Astrocyte (in vitro differentiated cells and primary cell): ENCODE results near the gene CCDC92B. TPM values are rescaled to one million over a fixed set of nuclear protein-coding genes. Genes with fewer than 3 reads are reported as not detected.

Experiments used
- DNase-seq: peaks from one replicate; pipeline ENCODE4 v3.0.0-alpha.2; 2010; ENCODE audit warnings: low read depth
- FAIRE-seq: peaks from 2 replicates; lab custom pipeline; 2011; peaks lifted over from hg19 to GRCh38; lab: Jason Lieb, UNC
- H2AFZ ChIP-seq: 2 replicates; pipeline ENCODE4 v1.6.0; 2012; ENCODE audit warnings: low read depth, low read length, inconsistent platforms
- H3K27ac ChIP-seq: 2 replicates; pipeline ENCODE4 v1.5.1; 2011; ENCODE audit warnings: low read depth, low read length, inconsistent platforms
- H3K27me3 ChIP-seq: 2 replicates; pipeline ENCODE4 v1.6.0; 2011; ENCODE audit warnings: low read length, inconsistent platforms; ENCODE audit not compliant: insufficient read depth
- H3K36me3 ChIP-seq: 2 replicates; pipeline ENCODE4 v1.5.1; 2011; ENCODE audit warnings: low read length, inconsistent platforms; ENCODE audit not compliant: insufficient read depth
- H3K4me1 ChIP-seq: 2 replicates; pipeline ENCODE4 v1.5.1; 2011; ENCODE audit warnings: low read length, inconsistent platforms; ENCODE audit not compliant: insufficient read depth
- H3K4me2 ChIP-seq: 2 replicates; pipeline ENCODE4 v1.6.0; 2012; ENCODE audit warnings: low read length, inconsistent platforms
- H3K4me3 ChIP-seq: 2 replicates; pipeline ENCODE4 v1.5.1; 2011; ENCODE audit warnings: low read depth, mild to moderate bottlenecking, low read length, inconsistent platforms; ENCODE audit not compliant: insufficient read depth
- H3K79me2 ChIP-seq: 2 replicates; pipeline ENCODE4 v1.6.0; 2012; ENCODE audit warnings: mild to moderate bottlenecking, low read length, inconsistent platforms; ENCODE audit not compliant: insufficient read depth
- H3K9ac ChIP-seq: 2 replicates; pipeline ENCODE4 v1.6.0; 2012; ENCODE audit warnings: mild to moderate bottlenecking, low read length, inconsistent platforms
- H3K9me3 ChIP-seq: 2 replicates; pipeline ENCODE4 v1.5.1; 2012; ENCODE audit warnings: low read depth, mild to moderate bottlenecking, low read length, inconsistent platforms; ENCODE audit not compliant: insufficient read depth
- H4K20me1 ChIP-seq: 2 replicates; pipeline ENCODE4 v1.6.0; 2012; ENCODE audit warnings: low read length, inconsistent platforms; ENCODE audit not compliant: insufficient read depth
- H3K27ac Mint-ChIP-seq: one replicate; pipeline ENCODE4 v1.8.0; 2021; ENCODE audit warnings: mild to moderate bottlenecking, mixed read lengths; ENCODE audit not compliant: unreplicated experiment
- H3K27me3 Mint-ChIP-seq: one replicate; pipeline ENCODE4 v1.8.0; 2021; ENCODE audit warnings: low read depth, mixed read lengths; ENCODE audit not compliant: unreplicated experiment
- H3K36me3 Mint-ChIP-seq: one replicate; pipeline ENCODE4 v1.8.0; 2021; ENCODE audit warnings: low read depth, mixed read lengths; ENCODE audit not compliant: unreplicated experiment
- H3K4me1 Mint-ChIP-seq: one replicate; pipeline ENCODE4 v1.8.0; 2021; ENCODE audit warnings: low read depth, mixed read lengths; ENCODE audit not compliant: unreplicated experiment
- H3K4me3 Mint-ChIP-seq: one replicate; pipeline ENCODE4 v1.8.0; 2021; ENCODE audit warnings: mild to moderate bottlenecking, moderate library complexity, mixed read lengths; ENCODE audit not compliant: unreplicated experiment
- H3K9me3 Mint-ChIP-seq: one replicate; pipeline ENCODE4 v1.8.0; 2021; ENCODE audit warnings: mild to moderate bottlenecking, mixed read lengths; ENCODE audit not compliant: unreplicated experiment
- EZH2 ChIP-seq: IDR thresholded peaks from 2 replicates; pipeline ENCODE4 v1.6.1; 2012; ENCODE audit warnings: mild to moderate bottlenecking, low read length, inconsistent platforms; ENCODE audit not compliant: insufficient read depth
- total RNA-seq: library from RNA; stranded (reverse); gene quantifications from 2 replicates; pipeline ENCODE4 v1.2.1, GENCODE V29; 2021
- TF ChIP-seq, protein P1 (sequence below): IDR thresholded peaks from 2 replicates; pipeline ENCODE4 v1.5.1; 2011; ENCODE audit warnings: low read depth, mild to moderate bottlenecking, inconsistent platforms, low read length, moderate library complexity; ENCODE audit not compliant: insufficient read depth

CCDC92B gene
- total RNA-seq, 1 donor from 2014 or later = 0.36 TPM

DNA sequence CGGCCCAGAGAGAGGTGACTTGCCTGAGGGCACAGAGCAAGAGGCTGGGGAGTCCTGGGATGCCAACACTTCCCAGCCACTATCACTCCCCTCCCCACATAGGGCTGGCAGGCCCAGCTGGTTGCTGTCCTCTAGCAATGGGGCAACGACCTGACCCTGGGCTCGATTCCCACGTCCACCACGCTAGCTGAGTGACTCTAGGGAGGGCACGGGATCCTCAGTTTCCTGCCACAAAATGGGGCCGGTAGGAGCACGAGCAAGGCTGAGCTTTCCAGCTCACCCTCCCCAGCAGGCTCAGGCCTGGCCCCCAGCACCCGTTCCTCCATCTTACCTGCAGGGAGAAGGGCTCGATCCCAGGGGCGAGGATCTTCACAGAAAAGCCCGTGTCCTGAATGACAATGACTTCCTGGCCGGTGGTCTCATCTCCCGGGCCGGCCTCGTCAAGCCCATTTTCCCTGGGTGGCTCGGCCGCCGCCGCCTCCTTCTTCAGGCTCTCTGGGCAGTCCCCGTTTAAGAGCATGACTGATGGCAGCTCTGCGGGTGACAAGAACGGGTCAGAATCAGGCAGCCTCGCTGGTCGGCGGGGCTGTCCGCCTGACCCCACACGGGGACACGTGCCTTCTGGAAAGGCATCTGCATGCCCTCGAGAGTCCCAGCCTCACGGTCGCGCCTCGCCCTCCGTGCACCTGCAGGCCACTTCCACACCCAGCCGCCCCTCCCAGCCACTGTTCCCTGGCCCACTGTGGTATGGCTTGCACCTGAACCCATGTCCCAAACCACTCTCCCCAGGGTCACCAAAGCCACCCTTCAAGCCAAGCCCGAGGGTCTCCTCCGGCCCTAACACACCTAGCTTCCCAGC lies 45.2 kb downstream of the CCDC92B start:
- Mint-ChIP-seq H3K27me3 (no peaks in the 10 kb centered on the region), H3K4me1 (peaks cover 14% of the 10 kb centered on the region), H3K27ac (no peak overlapping the region), H3K4me3 (no peak overlapping the region), H3K36me3 (peaks cover 6% of the 10 kb centered on the region), H3K9me3 (no peaks in the 10 kb centered on the region)
- H3K9ac ChIP-seq = no peak overlapping the region
- FAIRE-seq = no peak
- H3K27me3 ChIP-seq = no peaks in the 10 kb centered on the region
- H3K9me3 ChIP-seq = no peaks in the 10 kb centered on the region
- H2AFZ ChIP-seq = no peak overlapping the region
- peaks cover 12% of the 10 kb centered on the region for H3K4me1 ChIP-seq
- DNase-seq = no peak
- peaks cover 57% of the 10 kb centered on the region for H3K79me2 ChIP-seq
- H3K4me3 ChIP-seq = no peak overlapping the region
- peaks cover 7% of the 10 kb centered on the region for H3K36me3 ChIP-seq
- TF ChIP-seq EZH2 = no peak
- TF ChIP-seq, protein P1, sequence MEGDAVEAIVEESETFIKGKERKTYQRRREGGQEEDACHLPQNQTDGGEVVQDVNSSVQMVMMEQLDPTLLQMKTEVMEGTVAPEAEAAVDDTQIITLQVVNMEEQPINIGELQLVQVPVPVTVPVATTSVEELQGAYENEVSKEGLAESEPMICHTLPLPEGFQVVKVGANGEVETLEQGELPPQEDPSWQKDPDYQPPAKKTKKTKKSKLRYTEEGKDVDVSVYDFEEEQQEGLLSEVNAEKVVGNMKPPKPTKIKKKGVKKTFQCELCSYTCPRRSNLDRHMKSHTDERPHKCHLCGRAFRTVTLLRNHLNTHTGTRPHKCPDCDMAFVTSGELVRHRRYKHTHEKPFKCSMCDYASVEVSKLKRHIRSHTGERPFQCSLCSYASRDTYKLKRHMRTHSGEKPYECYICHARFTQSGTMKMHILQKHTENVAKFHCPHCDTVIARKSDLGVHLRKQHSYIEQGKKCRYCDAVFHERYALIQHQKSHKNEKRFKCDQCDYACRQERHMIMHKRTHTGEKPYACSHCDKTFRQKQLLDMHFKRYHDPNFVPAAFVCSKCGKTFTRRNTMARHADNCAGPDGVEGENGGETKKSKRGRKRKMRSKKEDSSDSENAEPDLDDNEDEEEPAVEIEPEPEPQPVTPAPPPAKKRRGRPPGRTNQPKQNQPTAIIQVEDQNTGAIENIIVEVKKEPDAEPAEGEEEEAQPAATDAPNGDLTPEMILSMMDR = no peak
- no peak overlapping the region for H3K4me2 ChIP-seq
- peaks cover 63% of the 10 kb centered on the region for H4K20me1 ChIP-seq
- no peak overlapping the region for H3K27ac ChIP-seq

DNA sequence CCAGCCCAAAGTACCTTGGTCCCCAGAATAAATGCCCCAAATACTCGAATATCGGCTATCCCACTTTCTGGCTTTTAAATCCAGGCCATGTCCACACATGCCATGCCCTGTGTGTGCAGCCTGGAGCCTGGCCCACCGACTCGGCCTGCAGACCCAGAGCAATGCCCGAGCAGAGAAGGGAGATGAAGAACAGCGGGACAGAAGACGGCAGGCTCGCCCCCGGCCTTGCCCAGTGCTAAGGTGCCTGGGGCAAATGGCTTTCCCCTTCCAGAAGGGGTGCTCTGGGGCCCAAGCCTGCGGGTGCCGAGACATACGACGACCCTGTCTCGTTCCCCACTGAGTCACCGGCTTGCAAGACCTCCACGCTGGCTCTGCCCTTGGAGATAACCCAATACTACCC lies 45.8 kb downstream of the CCDC92B start:
- peaks cover 6% of the 10 kb centered on the region for H3K36me3 Mint-ChIP-seq
- no peak overlapping the region for H3K27ac Mint-ChIP-seq
- Histone ChIP-seq H3K36me3 (peaks cover 11% of the 10 kb centered on the region), H3K27me3 (no peaks in the 10 kb centered on the region), H3K9ac (no peak overlapping the region), H4K20me1 (peaks cover 56% of the 10 kb centered on the region), H3K4me3 (no peak overlapping the region), H2AFZ (no peak overlapping the region), H3K4me1 (peaks cover 12% of the 10 kb centered on the region), H3K4me2 (no peak overlapping the region), H3K9me3 (no peaks in the 10 kb centered on the region), H3K79me2 (peaks cover 50% of the 10 kb centered on the region), H3K27ac (no peak overlapping the region)
- H3K4me1 Mint-ChIP-seq = peaks cover 13% of the 10 kb centered on the region
- TF ChIP-seq, protein P1 = no peak
- no peak for TF ChIP-seq EZH2
- H3K27me3 Mint-ChIP-seq = no peaks in the 10 kb centered on the region
- no peaks in the 10 kb centered on the region for H3K9me3 Mint-ChIP-seq
- FAIRE-seq (no peak), DNase-seq (no peak)
- no peak overlapping the region for H3K4me3 Mint-ChIP-seq

DNA sequence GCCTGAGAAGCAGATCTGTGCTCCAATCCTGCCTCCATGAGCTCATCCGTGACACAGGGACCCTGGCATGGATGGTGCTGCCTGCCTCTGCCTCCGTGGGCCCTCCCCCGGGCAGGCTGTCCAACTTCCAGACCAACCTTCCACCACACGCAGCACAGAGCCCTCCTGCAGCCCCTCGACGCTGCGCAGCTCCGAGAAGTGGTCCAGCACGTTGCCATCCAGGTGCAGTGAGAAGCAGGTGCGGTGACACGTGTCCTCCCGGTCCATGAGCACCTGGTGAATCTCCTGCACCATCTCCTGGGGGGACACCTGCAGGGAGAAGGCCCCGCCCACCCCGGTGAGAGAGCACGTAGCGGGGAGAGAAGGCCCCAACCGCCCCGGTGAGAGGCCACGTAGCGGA lies 46.3 kb downstream of the CCDC92B start:
- H3K4me2 ChIP-seq = no peak overlapping the region
- H3K79me2 ChIP-seq = peaks cover 46% of the 10 kb centered on the region
- H3K9me3 Mint-ChIP-seq = no peaks in the 10 kb centered on the region

More for the DNA sequence above, 46.3 kb downstream of the CCDC92B start:
- peaks cover 13% of the 10 kb centered on the region for H3K4me1 Mint-ChIP-seq
- no peaks in the 10 kb centered on the region for H3K27me3 ChIP-seq
- H3K4me3 ChIP-seq = no peak overlapping the region
- H3K9me3 ChIP-seq = no peaks in the 10 kb centered on the region
- no peak overlapping the region for H2AFZ ChIP-seq
- H3K27ac ChIP-seq = no peak overlapping the region
- peaks cover 52% of the 10 kb centered on the region for H4K20me1 ChIP-seq
- no peaks in the 10 kb centered on the region for H3K27me3 Mint-ChIP-seq
- H3K9ac ChIP-seq = no peak overlapping the region
- H3K27ac Mint-ChIP-seq = no peak overlapping the region
- DNase-seq (no peak), FAIRE-seq (no peak)
- peaks cover 6% of the 10 kb centered on the region for H3K36me3 Mint-ChIP-seq
- H3K36me3 ChIP-seq = peaks cover 11% of the 10 kb centered on the region
- TF ChIP-seq, protein P1 = no peak
- no peak for TF ChIP-seq EZH2
- H3K4me3 Mint-ChIP-seq = no peak overlapping the region
- peaks cover 12% of the 10 kb centered on the region for H3K4me1 ChIP-seq
